Astrocyte (in vitro differentiated cells and primary cell): ENCODE data around the gene DARS1. TPM values are rescaled to one million over a fixed set of nuclear protein-coding genes. Genes with fewer than 3 reads are reported as not detected.

Source experiments
- DNase-seq: peaks from one replicate; pipeline ENCODE4 v3.0.0-alpha.2; 2010; ENCODE audit warnings: low read depth
- FAIRE-seq: peaks from 2 replicates; lab custom pipeline; 2011; peaks lifted over from hg19 to GRCh38; lab: Jason Lieb, UNC
- H2AFZ ChIP-seq: 2 replicates; pipeline ENCODE4 v1.6.0; 2012; ENCODE audit warnings: low read depth, low read length, inconsistent platforms
- H3K27ac ChIP-seq: 2 replicates; pipeline ENCODE4 v1.5.1; 2011; ENCODE audit warnings: low read depth, low read length, inconsistent platforms
- H3K27me3 ChIP-seq: 2 replicates; pipeline ENCODE4 v1.6.0; 2011; ENCODE audit warnings: low read length, inconsistent platforms; ENCODE audit not compliant: insufficient read depth
- H3K36me3 ChIP-seq: 2 replicates; pipeline ENCODE4 v1.5.1; 2011; ENCODE audit warnings: low read length, inconsistent platforms; ENCODE audit not compliant: insufficient read depth
- H3K4me1 ChIP-seq: 2 replicates; pipeline ENCODE4 v1.5.1; 2011; ENCODE audit warnings: low read length, inconsistent platforms; ENCODE audit not compliant: insufficient read depth
- H3K4me2 ChIP-seq: 2 replicates; pipeline ENCODE4 v1.6.0; 2012; ENCODE audit warnings: low read length, inconsistent platforms
- H3K4me3 ChIP-seq: 2 replicates; pipeline ENCODE4 v1.5.1; 2011; ENCODE audit warnings: low read depth, mild to moderate bottlenecking, low read length, inconsistent platforms; ENCODE audit not compliant: insufficient read depth
- H3K79me2 ChIP-seq: 2 replicates; pipeline ENCODE4 v1.6.0; 2012; ENCODE audit warnings: mild to moderate bottlenecking, low read length, inconsistent platforms; ENCODE audit not compliant: insufficient read depth
- H3K9ac ChIP-seq: 2 replicates; pipeline ENCODE4 v1.6.0; 2012; ENCODE audit warnings: mild to moderate bottlenecking, low read length, inconsistent platforms
- H3K9me3 ChIP-seq: 2 replicates; pipeline ENCODE4 v1.5.1; 2012; ENCODE audit warnings: low read depth, mild to moderate bottlenecking, low read length, inconsistent platforms; ENCODE audit not compliant: insufficient read depth
- H4K20me1 ChIP-seq: 2 replicates; pipeline ENCODE4 v1.6.0; 2012; ENCODE audit warnings: low read length, inconsistent platforms; ENCODE audit not compliant: insufficient read depth
- H3K27ac Mint-ChIP-seq: one replicate; pipeline ENCODE4 v1.8.0; 2021; ENCODE audit warnings: mild to moderate bottlenecking, mixed read lengths; ENCODE audit not compliant: unreplicated experiment
- H3K27me3 Mint-ChIP-seq: one replicate; pipeline ENCODE4 v1.8.0; 2021; ENCODE audit warnings: low read depth, mixed read lengths; ENCODE audit not compliant: unreplicated experiment
- H3K36me3 Mint-ChIP-seq: one replicate; pipeline ENCODE4 v1.8.0; 2021; ENCODE audit warnings: low read depth, mixed read lengths; ENCODE audit not compliant: unreplicated experiment
- H3K4me1 Mint-ChIP-seq: one replicate; pipeline ENCODE4 v1.8.0; 2021; ENCODE audit warnings: low read depth, mixed read lengths; ENCODE audit not compliant: unreplicated experiment
- H3K4me3 Mint-ChIP-seq: one replicate; pipeline ENCODE4 v1.8.0; 2021; ENCODE audit warnings: mild to moderate bottlenecking, moderate library complexity, mixed read lengths; ENCODE audit not compliant: unreplicated experiment
- H3K9me3 Mint-ChIP-seq: one replicate; pipeline ENCODE4 v1.8.0; 2021; ENCODE audit warnings: mild to moderate bottlenecking, mixed read lengths; ENCODE audit not compliant: unreplicated experiment
- CTCF ChIP-seq: IDR thresholded peaks from 2 replicates; pipeline ENCODE4 v1.5.1; 2011; ENCODE audit warnings: low read depth, mild to moderate bottlenecking, inconsistent platforms, low read length, moderate library complexity; ENCODE audit not compliant: insufficient read depth
- EZH2 ChIP-seq: IDR thresholded peaks from 2 replicates; pipeline ENCODE4 v1.6.1; 2012; ENCODE audit warnings: mild to moderate bottlenecking, low read length, inconsistent platforms; ENCODE audit not compliant: insufficient read depth
- total RNA-seq: library from RNA; stranded (reverse); gene quantifications from 2 replicates; pipeline ENCODE4 v1.2.1, GENCODE V29; 2021

DARS1 gene
- total RNA-seq, 1 donor from 2014 or later, result 37.9 TPM

- no peak overlapping the region for H3K27ac ChIP-seq
- H3K36me3 ChIP-seq, result peaks cover 16% of the 10 kb centered on the region
- no peaks in the 10 kb centered on the region for H3K79me2 ChIP-seq
- no peaks in the 10 kb centered on the region for H3K9me3 Mint-ChIP-seq
- no peak for DNase-seq
- H3K4me1 Mint-ChIP-seq, result peaks cover 7% of the 10 kb centered on the region
- H3K4me3 ChIP-seq, result no peak overlapping the region
- no peaks in the 10 kb centered on the region for H3K9me3 ChIP-seq
- H3K4me3 Mint-ChIP-seq, result no peak overlapping the region
- H3K27me3 Mint-ChIP-seq, result no peaks in the 10 kb centered on the region
- no peak for FAIRE-seq
- no peaks in the 10 kb centered on the region for H3K27me3 ChIP-seq
- H3K4me1 ChIP-seq, result no peaks in the 10 kb centered on the region
- H4K20me1 ChIP-seq, result no peaks in the 10 kb centered on the region
- no peak overlapping the region for H3K4me2 ChIP-seq
- TF ChIP-seq CTCF, result no peak
- TF ChIP-seq EZH2, result no peak
- no peak overlapping the region for H3K9ac ChIP-seq
- H3K27ac Mint-ChIP-seq, result no peak overlapping the region
- no peak overlapping the region for H2AFZ ChIP-seq
- H3K36me3 Mint-ChIP-seq, result no peaks in the 10 kb centered on the region
Measured at GRCh38 chr2:135905679-135906078, 79.7 kb downstream of the DARS1 start.

DNA sequence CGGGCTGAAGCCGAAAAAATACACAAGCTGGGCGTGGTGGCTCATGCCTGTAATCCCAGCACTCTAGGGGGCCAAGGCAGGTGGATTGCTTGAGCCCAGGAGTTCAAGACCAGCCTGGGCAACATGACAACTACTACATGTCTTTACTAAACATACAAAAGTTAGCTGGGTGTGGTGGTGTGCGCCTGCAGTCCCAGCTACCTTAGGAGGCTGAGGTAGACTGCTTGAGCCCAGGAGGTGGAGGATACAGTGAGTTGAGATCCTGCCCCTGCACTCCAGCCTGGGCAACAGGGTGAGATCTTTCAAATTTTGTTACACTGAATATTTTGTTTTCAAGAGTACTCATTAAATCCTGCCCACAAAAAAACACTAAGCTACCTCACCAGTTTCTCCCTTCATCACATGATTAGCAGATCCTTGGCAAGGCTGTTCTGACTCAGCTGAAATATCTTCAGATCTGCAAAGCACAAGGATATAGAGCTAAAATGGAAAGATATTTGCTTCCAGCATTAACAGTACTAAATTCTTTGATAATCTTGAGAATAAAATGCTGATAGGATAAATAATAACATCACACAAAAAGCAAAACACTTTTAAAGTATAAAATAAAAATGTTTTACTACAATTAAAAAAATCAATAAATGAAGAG, 81.0 kb downstream of the DARS1 start:
- Histone ChIP-seq H3K9ac (no peak overlapping the region), H3K27me3 (no peaks in the 10 kb centered on the region), H3K27ac (no peak overlapping the region), H3K9me3 (no peaks in the 10 kb centered on the region), H3K4me1 (no peaks in the 10 kb centered on the region), H3K4me3 (no peak overlapping the region), H3K36me3 (peaks cover 16% of the 10 kb centered on the region), H2AFZ (no peak overlapping the region), H3K4me2 (no peak overlapping the region), H3K79me2 (no peaks in the 10 kb centered on the region), H4K20me1 (no peaks in the 10 kb centered on the region)
- Mint-ChIP-seq H3K9me3 (no peaks in the 10 kb centered on the region), H3K4me3 (no peak overlapping the region), H3K27ac (peak overlapping the region; percentile 69), H3K4me1 (peaks cover 3% of the 10 kb centered on the region), H3K27me3 (no peaks in the 10 kb centered on the region), H3K36me3 (no peaks in the 10 kb centered on the region)
- TF ChIP-seq CTCF (no peak), EZH2 (no peak)
- FAIRE-seq, result peak; percentile 63
- peak; percentile 60 for DNase-seq

DNA sequence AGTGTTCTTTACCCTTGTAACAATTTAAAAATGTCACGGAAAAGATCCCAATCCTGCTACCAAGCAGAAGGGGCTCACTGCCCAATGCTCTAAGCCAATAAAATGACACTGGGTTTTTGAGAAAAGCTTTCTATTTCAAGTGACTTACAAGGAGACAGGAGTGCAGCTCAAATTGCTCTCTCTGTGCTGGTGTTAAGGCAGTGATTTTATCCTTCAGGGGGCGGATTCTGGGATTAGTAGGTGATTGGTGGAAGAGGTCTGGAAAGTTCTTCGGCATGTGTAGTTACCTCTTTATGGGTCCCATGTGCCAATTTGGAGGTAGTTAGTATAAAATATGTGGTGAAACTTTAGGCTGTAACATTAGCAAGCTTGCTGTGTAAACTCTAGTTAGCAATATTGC, 81.8 kb downstream of the DARS1 start:
- Histone ChIP-seq H3K36me3 (peaks cover 16% of the 10 kb centered on the region), H3K9me3 (no peaks in the 10 kb centered on the region), H3K27me3 (no peaks in the 10 kb centered on the region), H4K20me1 (no peaks in the 10 kb centered on the region), H3K4me2 (no peak overlapping the region), H3K27ac (no peak overlapping the region), H3K4me1 (no peaks in the 10 kb centered on the region), H3K9ac (no peak overlapping the region), H3K4me3 (no peak overlapping the region), H3K79me2 (no peaks in the 10 kb centered on the region), H2AFZ (no peak overlapping the region)
- peaks cover 3% of the 10 kb centered on the region for H3K4me1 Mint-ChIP-seq
- H3K4me3 Mint-ChIP-seq, result no peak overlapping the region
- no peak for FAIRE-seq
- H3K36me3 Mint-ChIP-seq, result peaks cover 2% of the 10 kb centered on the region
- H3K27ac Mint-ChIP-seq, result no peak overlapping the region
- no peaks in the 10 kb centered on the region for H3K9me3 Mint-ChIP-seq
- no peak for DNase-seq
- TF ChIP-seq CTCF (no peak), EZH2 (no peak)
- H3K27me3 Mint-ChIP-seq, result no peaks in the 10 kb centered on the region
